ENCODE results near the gene VPS13D. TPM values are rescaled to one million over a fixed set of nuclear protein-coding genes. Genes with fewer than 3 reads are reported as not detected.

VPS13D gene
- total RNA-seq, 1 experiment from 2014 or later = 20.2 TPM

GRCh38 chr1:12376236-12377045 is 146.6 kb downstream of the VPS13D start:
- Histone ChIP-seq H3K27ac (ENCODE audit: insufficient read length, low read depth, low read length) (no peak overlapping the region), H3K27me3 (ENCODE audit: insufficient read depth, low read length) (no peaks in the 10 kb centered on the region), H3K9ac (ENCODE audit: extremely low read depth, insufficient read length, low read length) (no peak overlapping the region), H3K18ac (ENCODE audit: insufficient read length, low read depth, low read length) (no peak overlapping the region), H3K4me2 (ENCODE audit: insufficient read depth, insufficient read length, low read length) (no peak overlapping the region), H2BK15ac (ENCODE audit: low read depth, low read length) (no peak overlapping the region), H3K23me2 (ENCODE audit: insufficient read length, low read depth, low read length, poor library complexity, severe bottlenecking) (no peaks in the 10 kb centered on the region), H3K23ac (ENCODE audit: insufficient read length, low read depth, low read length) (no peak overlapping the region), H3K79me1 (ENCODE audit: insufficient read depth, low read depth, low read length, poor library complexity, severe bottlenecking) (no peaks in the 10 kb centered on the region), H3K79me2 (ENCODE audit: insufficient read depth, low read length) (no peaks in the 10 kb centered on the region), H4K8ac (replicated peaks; ENCODE audit: insufficient read length, low read depth, low read length) (no peak overlapping the region), H3K14ac (ENCODE audit: insufficient read depth, low read length) (no peak overlapping the region), H2BK20ac (ENCODE audit: low read depth, low read length, poor library complexity, severe bottlenecking) (no peak overlapping the region), H3T11ph (ENCODE audit: low read length) (no peak overlapping the region), H3K4ac (ENCODE audit: low read depth, low read length) (no peak overlapping the region), H3K9me3 (ENCODE audit: control insufficient read depth, low read depth, low read length) (no peaks in the 10 kb centered on the region), H4K20me1 (ENCODE audit: control insufficient read depth, insufficient read depth, insufficient read length) (no peaks in the 10 kb centered on the region), H4K5ac (ENCODE audit: insufficient read length, low read depth, low read length) (no peak overlapping the region), H4K91ac (ENCODE audit: insufficient read length, low read depth, low read length) (no peak overlapping the region), H2AFZ (ENCODE audit: low read length) (no peak overlapping the region), H2AK5ac (ENCODE audit: insufficient read length, low read length) (no peak overlapping the region), H2BK12ac (ENCODE audit: insufficient read length, low read depth, low read length) (no peak overlapping the region), H3K56ac (ENCODE audit: insufficient read length, low read depth, low read length) (no peak overlapping the region), H2BK5ac (ENCODE audit: insufficient read length, low read length) (no peak overlapping the region), H2BK120ac (ENCODE audit: low read depth, low read length, poor library complexity, severe bottlenecking) (no peak overlapping the region), H3K4me1 (ENCODE audit: insufficient read depth, low read length) (no peaks in the 10 kb centered on the region)
- no peaks in the 10 kb centered on the region for H3K4me1 Mint-ChIP-seq
- H3K27me3 Mint-ChIP-seq (ENCODE audit: low read depth) = no peaks in the 10 kb centered on the region
- H3K9me3 Mint-ChIP-seq = no peaks in the 10 kb centered on the region
- H3K36me3 Mint-ChIP-seq (ENCODE audit: insufficient read depth in 1 of 3, low read depth in 3 of 3) = peaks cover 11 to 27% (median 17%) of the 10 kb centered on the region in 3 experiments; a peak in 6 of 7 replicates
- no peak for DNase-seq
- no peak for TF ChIP-seq CTCF (conservative IDR thresholded peaks at IDR 0.05)
- H3K4me3 Mint-ChIP-seq = no peak overlapping the region
- WGBS (ENCODE audit: extremely low coverage, insufficient read length, low lambda C conversion rate) = no CpG with 5 or more reads among the region's 6 CpGs
- no peak overlapping the region; a peak in 1 of 7 replicates for H3K27ac Mint-ChIP-seq

All from H9 (cell line).